Uterus (tissue), 2 donors: ENCODE data around the gene AVL9.
"Not testable (repeated sequence)": the region's sequence is repeated elsewhere in the genome, so short reads cannot be mapped to it uniquely, and the experiment has no call there.

Experiments used
- POLR2A ChIP-seq, 2 donors: fragments of 450-650 bp; IDR thresholded peaks; one replicate each; pipeline ENCODE4 v1.6.1; 2016; ENCODE audit warnings: antibody characterized with exemption in 2 of 2, mild to moderate bottlenecking in 1 of 2, moderate library complexity in 1 of 2
- TF ChIP-seq, protein P1 (sequence below), 4 experiments: fragments of 200-600 bp in 2 of 4; fragments of 450-650 bp in 2 of 4; sonication (generic) in 2 of 4; IDR thresholded peaks; one replicate each; pipeline ENCODE4 v1.5.1; 2016 to 2019; ENCODE audit warnings: antibody characterized with exemption in 4 of 4, mild to moderate bottlenecking in 2 of 4, moderate library complexity in 1 of 4

DNA sequence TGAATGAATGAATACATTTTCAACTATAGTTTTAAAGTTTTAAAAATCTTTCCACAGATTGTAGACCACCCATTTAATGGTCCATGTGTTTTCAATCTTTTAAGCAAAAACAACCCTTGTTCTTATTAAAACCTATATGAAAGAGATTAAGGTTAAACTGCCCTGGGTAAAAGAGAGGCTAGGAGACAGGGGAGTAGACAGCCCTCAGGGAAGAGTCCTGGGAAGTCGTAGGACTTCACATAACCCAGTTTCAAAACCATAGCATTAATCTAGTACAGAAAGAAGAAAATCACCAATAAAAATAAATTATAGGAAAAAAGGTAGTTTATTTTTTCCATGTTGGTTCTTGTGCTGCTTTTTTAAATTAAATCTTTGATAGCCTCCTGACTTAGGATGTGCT, 124.1 kb downstream of the AVL9 start:
- TF ChIP-seq, protein P1, sequence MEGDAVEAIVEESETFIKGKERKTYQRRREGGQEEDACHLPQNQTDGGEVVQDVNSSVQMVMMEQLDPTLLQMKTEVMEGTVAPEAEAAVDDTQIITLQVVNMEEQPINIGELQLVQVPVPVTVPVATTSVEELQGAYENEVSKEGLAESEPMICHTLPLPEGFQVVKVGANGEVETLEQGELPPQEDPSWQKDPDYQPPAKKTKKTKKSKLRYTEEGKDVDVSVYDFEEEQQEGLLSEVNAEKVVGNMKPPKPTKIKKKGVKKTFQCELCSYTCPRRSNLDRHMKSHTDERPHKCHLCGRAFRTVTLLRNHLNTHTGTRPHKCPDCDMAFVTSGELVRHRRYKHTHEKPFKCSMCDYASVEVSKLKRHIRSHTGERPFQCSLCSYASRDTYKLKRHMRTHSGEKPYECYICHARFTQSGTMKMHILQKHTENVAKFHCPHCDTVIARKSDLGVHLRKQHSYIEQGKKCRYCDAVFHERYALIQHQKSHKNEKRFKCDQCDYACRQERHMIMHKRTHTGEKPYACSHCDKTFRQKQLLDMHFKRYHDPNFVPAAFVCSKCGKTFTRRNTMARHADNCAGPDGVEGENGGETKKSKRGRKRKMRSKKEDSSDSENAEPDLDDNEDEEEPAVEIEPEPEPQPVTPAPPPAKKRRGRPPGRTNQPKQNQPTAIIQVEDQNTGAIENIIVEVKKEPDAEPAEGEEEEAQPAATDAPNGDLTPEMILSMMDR (IDR thresholded peaks at IDR 0.05) = not testable (repeated sequence)
- not testable (repeated sequence) for TF ChIP-seq POLR2A (IDR thresholded peaks at IDR 0.05)
